NCI-H2029 (cell line): ENCODE measurements around the gene TEK.

Source experiments
- DNase-seq: peaks from one replicate; lab custom pipeline; 2025; lab: John Stamatoyannopoulos, UW

The TEK gene

GRCh38 chr9:27179245-27179865 is 70.3 kb downstream of the TEK start:
- DNase-seq = no peak

GRCh38 chr9:27181381-27181780 is 72.4 kb downstream of the TEK start:
- DNase-seq = no peak

- no peak for DNase-seq
Observed at GRCh38 chr9:27182421-27182820, 73.4 kb downstream of the TEK start.

- no peak for DNase-seq
Observed at GRCh38 chr9:27183131-27183530, 74.1 kb downstream of the TEK start.

GRCh38 chr9:27183701-27184100 is 74.7 kb downstream of the TEK start:
- no peak for DNase-seq

- DNase-seq = peak; percentile 46
Observed at GRCh38 chr9:27184556-27185351, 75.7 kb downstream of the TEK start.

- no peak for DNase-seq
Observed at GRCh38 chr9:27188426-27188825, 79.4 kb downstream of the TEK start.

GRCh38 chr9:27189426-27189825 is 80.4 kb downstream of the TEK start:
- no peak for DNase-seq

GRCh38 chr9:27192291-27192960 is 83.4 kb downstream of the TEK start:
- no peak for DNase-seq

GRCh38 chr9:27193886-27194285 is 84.9 kb downstream of the TEK start:
- DNase-seq = no peak

- no peak for DNase-seq
Observed at GRCh38 chr9:27194401-27195091, 85.5 kb downstream of the TEK start.

GRCh38 chr9:27195191-27195590 is 86.2 kb downstream of the TEK start:
- no peak for DNase-seq

GRCh38 chr9:27196383-27196782 is 87.4 kb downstream of the TEK start:
- no peak for DNase-seq

- no peak for DNase-seq
Observed at GRCh38 chr9:27198190-27198589, 89.2 kb downstream of the TEK start.

GRCh38 chr9:27202056-27202455 is 93.0 kb downstream of the TEK start:
- DNase-seq = no peak

- DNase-seq = no peak
Observed at GRCh38 chr9:27203783-27204182, 94.8 kb downstream of the TEK start.

GRCh38 chr9:27204578-27204977 is 95.6 kb downstream of the TEK start:
- no peak for DNase-seq

GRCh38 chr9:27205198-27205597 is 96.2 kb downstream of the TEK start:
- DNase-seq = no peak

GRCh38 chr9:27206041-27206440 is 97.0 kb downstream of the TEK start:
- no peak for DNase-seq

GRCh38 chr9:27209034-27209433 is 100.0 kb downstream of the TEK start:
- no peak for DNase-seq

- no peak for DNase-seq
Observed at GRCh38 chr9:27210588-27210987, 101.6 kb downstream of the TEK start.

- DNase-seq = no peak
Observed at GRCh38 chr9:27212191-27212590, 103.2 kb downstream of the TEK start.

GRCh38 chr9:27212621-27213020 is 103.6 kb downstream of the TEK start:
- no peak for DNase-seq
